Activated B cell treated with CpG ODN at 0.5 μM for 24 hours (primary cell): Measurements from ENCODE around the gene RABEPK. TPM values are rescaled to one million over a fixed set of nuclear protein-coding genes. Genes with fewer than 3 reads are reported as not detected.
"Not testable (repeated sequence)": the region's sequence is repeated elsewhere in the genome, so short reads cannot be mapped to it uniquely, and the experiment has no call there.

Source experiments
- ATAC-seq: fragments of 200-7000 bp; cut with Tn5 transposase; one replicate; pipeline ENCODE4 v1.10.0; 2021; ENCODE audit warnings: low read depth, mild to moderate bottlenecking, moderate library complexity
- CTCF ChIA-PET: fragments of 350-600 bp; sonication (Branson Sonifier 250); formaldehyde crosslinking; loops from one replicate; lab custom pipeline; 2021; ENCODE audit warnings: antibody characterized with exemption; lab: Charles Lee
- POLR2A ChIA-PET: fragments of 350-600 bp; sonication (Branson Sonifier 250); formaldehyde crosslinking; loops from one replicate; lab custom pipeline; 2021; ENCODE audit warnings: antibody characterized with exemption; lab: Charles Lee
- DNase-seq: peaks from one replicate; pipeline ENCODE4 v3.0.0; 2022
- H3K27ac Mint-ChIP-seq: one replicate; pipeline ENCODE4 v1.8.0; 2020; ENCODE audit warnings: mixed read lengths
- H3K27me3 Mint-ChIP-seq: one replicate; pipeline ENCODE4 v1.8.0; 2021; ENCODE audit warnings: mixed read lengths
- H3K36me3 Mint-ChIP-seq: one replicate; pipeline ENCODE4 v1.8.0; 2021; ENCODE audit warnings: low read depth, mixed read lengths
- H3K4me1 Mint-ChIP-seq: one replicate; pipeline ENCODE4 v1.8.0; 2021; ENCODE audit warnings: mixed read lengths
- H3K4me3 Mint-ChIP-seq: one replicate; pipeline ENCODE4 v1.8.0; 2020; ENCODE audit warnings: mild to moderate bottlenecking, mixed read lengths
- H3K9me3 Mint-ChIP-seq: one replicate; pipeline ENCODE4 v1.8.0; 2020; ENCODE audit warnings: mixed read lengths
- intact Hi-C: fragments of 100-400 bp; cut with micrococcal nuclease; formaldehyde crosslinking; loops from one replicate; pipeline ENCODE4 v1.15.1; 2024
- total RNA-seq: library from RNA; stranded (reverse); gene quantifications from 2 replicates; pipeline ENCODE4 v1.2.3, GENCODE V29; 2022
- TF ChIP-seq, protein P1 (sequence below): fragments of 200-600 bp; IDR thresholded peaks from one replicate; pipeline ENCODE4 v1.8.0; 2022; ENCODE audit warnings: antibody characterized with exemption, mild to moderate bottlenecking

The RABEPK gene
- total RNA-seq, 1 donor from 2014 or later, result 19.1 TPM

DNA sequence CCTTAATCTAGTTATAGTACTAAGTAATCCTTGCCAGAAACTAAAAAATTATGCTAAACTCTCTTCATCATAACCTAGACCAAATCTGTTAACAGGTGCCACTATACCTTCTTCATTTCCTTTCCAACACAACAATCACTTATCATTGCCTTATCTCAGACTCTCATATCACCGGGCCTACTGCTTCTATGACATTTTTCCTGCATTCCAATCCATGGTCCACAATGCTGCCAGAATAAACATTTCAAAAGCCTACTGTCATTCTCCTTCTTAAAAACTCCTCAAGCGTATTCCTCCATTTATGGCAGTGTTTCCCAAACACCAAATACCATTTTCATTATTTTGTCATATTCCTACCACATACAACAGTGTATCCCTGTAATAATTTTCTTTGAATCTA is 17.3 kb upstream of the RABEPK start:
- peaks cover 55% of the 10 kb centered on the region for H3K4me1 Mint-ChIP-seq

DNA sequence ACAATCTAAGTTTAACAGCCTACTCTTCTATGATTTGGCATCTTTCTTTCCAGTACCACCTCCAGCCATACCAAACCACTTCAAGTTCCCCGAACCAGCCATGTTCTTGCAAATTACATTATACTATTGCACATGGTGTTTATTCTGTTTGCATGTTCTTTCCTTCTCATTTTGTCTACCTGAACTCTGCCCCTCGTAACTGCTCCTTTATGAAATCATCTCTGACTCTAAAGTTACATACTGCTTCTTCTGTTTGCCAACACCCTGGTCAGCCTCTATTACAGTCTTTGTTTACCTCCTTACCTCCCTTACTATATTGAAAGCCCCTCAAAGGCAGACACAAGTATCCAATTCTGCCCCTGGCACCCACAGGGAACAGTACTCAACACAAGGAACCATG is 16.8 kb upstream of the RABEPK start:
- ChIA-PET CTCF (no interaction called here), POLR2A (no interaction called here)
- Mint-ChIP-seq H3K4me3 (no peak overlapping the region), H3K27ac (no peak overlapping the region), H3K9me3 (no peaks in the 10 kb centered on the region), H3K4me1 (peaks cover 57% of the 10 kb centered on the region), H3K36me3 (peaks cover 30% of the 10 kb centered on the region), H3K27me3 (no peaks in the 10 kb centered on the region)
- DNase-seq (no peak), ATAC-seq (no peak)
- TF ChIP-seq, protein P1, sequence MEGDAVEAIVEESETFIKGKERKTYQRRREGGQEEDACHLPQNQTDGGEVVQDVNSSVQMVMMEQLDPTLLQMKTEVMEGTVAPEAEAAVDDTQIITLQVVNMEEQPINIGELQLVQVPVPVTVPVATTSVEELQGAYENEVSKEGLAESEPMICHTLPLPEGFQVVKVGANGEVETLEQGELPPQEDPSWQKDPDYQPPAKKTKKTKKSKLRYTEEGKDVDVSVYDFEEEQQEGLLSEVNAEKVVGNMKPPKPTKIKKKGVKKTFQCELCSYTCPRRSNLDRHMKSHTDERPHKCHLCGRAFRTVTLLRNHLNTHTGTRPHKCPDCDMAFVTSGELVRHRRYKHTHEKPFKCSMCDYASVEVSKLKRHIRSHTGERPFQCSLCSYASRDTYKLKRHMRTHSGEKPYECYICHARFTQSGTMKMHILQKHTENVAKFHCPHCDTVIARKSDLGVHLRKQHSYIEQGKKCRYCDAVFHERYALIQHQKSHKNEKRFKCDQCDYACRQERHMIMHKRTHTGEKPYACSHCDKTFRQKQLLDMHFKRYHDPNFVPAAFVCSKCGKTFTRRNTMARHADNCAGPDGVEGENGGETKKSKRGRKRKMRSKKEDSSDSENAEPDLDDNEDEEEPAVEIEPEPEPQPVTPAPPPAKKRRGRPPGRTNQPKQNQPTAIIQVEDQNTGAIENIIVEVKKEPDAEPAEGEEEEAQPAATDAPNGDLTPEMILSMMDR, result no peak
- intact Hi-C loops, result no loop called here

More for the DNA sequence above, 17.3 kb upstream of the RABEPK start:
- ChIA-PET CTCF (no interaction called here), POLR2A (no interaction called here)
- Mint-ChIP-seq H3K36me3 (peaks cover 32% of the 10 kb centered on the region), H3K27ac (no peak overlapping the region), H3K4me3 (no peak overlapping the region), H3K9me3 (no peaks in the 10 kb centered on the region), H3K27me3 (no peaks in the 10 kb centered on the region)
- ATAC-seq (no peak), DNase-seq (no peak)
- TF ChIP-seq, protein P1, result no peak
- intact Hi-C loops, result no loop called here

DNA sequence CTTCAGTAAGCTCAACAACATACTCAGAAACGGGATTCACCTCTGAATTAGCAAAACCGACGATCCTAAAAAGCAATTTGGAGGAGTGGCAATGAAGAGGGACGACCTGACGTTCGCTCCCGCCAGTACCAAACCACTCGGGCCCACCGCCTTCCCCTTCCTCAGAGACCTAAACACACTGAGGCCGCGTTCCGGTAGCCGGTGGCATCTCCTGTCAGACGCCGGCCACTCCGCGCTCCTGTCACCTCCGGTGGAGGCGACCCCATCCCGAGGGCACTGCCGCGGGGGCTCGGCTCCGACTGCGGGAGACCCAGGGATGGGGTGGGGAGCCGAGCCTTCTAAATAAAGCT is 11.4 kb upstream of the RABEPK start:
- CTCF ChIA-PET, result no interaction called here
- TF ChIP-seq, protein P1, result no peak
- DNase-seq, result no peak
- H3K4me3 Mint-ChIP-seq, result peak overlapping the region; percentile 97
- POLR2A ChIA-PET, result interaction anchor here (0.7 to 4.5 kb wide), 3 partner anchors 11 to 52 kb away, joined by 3 to 36 read pairs (median 25); partner anchors contain the start of genes HSPA5 and RABEPK
- intact Hi-C loops, result loop anchor here (1.0 to 5.0 kb wide), 8 partner anchors 11 to 418 kb away; partner anchors contain the start of genes ARPC5L, GAPVD1, GOLGA1 and HSPA5
- H3K27ac Mint-ChIP-seq, result peak overlapping the region; percentile 91
- peaks cover 16% of the 10 kb centered on the region for H3K36me3 Mint-ChIP-seq
- H3K4me1 Mint-ChIP-seq, result peaks cover 41% of the 10 kb centered on the region
- peak; percentile 6 for ATAC-seq
- H3K27me3 Mint-ChIP-seq, result no peaks in the 10 kb centered on the region
- no peaks in the 10 kb centered on the region for H3K9me3 Mint-ChIP-seq

DNA sequence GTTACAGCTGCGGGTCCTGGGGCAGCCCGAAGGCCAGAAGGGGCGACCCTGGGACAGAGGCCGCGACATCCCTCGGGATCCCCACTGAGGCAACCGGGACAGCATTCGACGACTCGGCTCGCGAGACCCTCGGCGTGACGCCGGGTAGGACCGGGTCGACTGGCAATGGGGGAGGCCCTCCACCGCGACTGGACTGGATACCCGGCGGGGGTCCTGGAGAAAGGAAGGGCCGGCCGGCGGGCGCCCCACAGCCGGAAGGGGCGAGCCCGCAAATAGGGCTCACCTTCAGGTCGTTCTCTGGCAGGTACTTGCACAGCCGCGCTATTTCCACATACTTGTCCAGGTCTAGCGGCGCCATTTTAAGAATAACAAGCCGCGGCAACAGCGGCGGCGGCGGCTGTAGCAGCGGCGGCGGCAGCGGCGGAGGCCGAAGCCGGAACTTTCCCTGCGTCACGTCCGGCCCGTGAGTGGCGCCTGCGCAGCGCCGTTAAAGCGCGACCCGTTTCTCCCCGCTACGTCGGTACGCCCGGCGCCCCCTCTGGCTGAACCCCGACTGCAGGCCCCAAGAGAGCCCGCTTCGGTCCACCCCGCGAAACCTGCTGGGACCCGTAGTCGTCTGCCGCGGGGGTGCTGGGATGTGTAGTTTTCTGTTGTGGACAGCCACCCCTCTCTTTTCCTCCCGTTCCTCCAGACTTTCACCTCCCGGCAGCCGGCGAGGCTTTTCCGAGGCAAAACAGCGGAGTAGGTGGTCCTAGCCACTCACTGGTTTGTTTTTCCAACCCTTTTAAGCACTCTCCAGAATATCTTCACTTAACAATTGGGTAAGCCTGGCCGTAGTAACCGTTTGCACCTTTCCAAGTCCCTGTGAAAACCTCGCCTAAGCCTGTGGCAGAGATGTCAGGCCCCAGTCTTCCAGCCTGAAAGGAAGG is 10.7 kb upstream of the RABEPK start, which contains the start of gene PPP6C:
TSS of gene PPP6C (minus strand) at position 443 of the 929 bp plus-strand sequence. CDS start at position 358, 85 bp downstream.
- ATAC-seq, result peak; percentile 98
- Mint-ChIP-seq H3K4me1 (peaks cover 44% of the 10 kb centered on the region), H3K9me3 (no peaks in the 10 kb centered on the region), H3K27me3 (no peaks in the 10 kb centered on the region), H3K36me3 (peaks cover 13% of the 10 kb centered on the region), H3K27ac (peak within 1 kb of the TSS; percentile 91), H3K4me3 (peak within 1 kb of the TSS; percentile 97)
- TF ChIP-seq, protein P1, result no peak
- ChIA-PET POLR2A (interaction anchor here (0.6 to 4.5 kb wide), 4 partner anchors 10 to 297 kb away, joined by 3 to 36 read pairs (median 14); partner anchors contain the start of genes HSPA5 and RABEPK), CTCF (no interaction called here)
- intact Hi-C loops, result loop anchor here (1.0 to 5.0 kb wide), 8 partner anchors 11 to 419 kb away; partner anchors contain the start of genes ARPC5L, GAPVD1, GOLGA1 and HSPA5
- peak; percentile 93 for DNase-seq

DNA sequence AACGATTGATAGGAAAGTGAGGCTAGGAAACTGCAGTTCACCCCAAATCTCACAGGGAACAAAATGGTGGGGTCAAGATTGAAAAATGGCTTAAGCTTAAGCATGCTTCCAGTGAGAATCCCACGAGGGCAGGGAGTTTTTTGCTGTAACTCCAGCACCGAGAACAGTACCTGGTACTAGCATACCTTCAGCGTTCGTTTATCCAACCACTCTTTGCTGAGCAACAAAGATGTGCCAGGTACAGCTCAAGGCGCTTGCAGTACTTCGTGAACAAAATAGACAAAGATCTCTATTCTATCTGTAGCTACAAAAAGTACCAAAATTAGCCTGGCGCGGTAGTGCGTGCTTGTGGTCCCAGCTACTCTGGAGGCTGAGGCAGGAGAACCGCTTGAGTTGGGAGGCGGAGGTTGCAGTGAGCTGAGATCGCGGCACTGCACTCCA is 10.0 kb upstream of the RABEPK start:
- intact Hi-C loops, result no loop called here

DNA sequence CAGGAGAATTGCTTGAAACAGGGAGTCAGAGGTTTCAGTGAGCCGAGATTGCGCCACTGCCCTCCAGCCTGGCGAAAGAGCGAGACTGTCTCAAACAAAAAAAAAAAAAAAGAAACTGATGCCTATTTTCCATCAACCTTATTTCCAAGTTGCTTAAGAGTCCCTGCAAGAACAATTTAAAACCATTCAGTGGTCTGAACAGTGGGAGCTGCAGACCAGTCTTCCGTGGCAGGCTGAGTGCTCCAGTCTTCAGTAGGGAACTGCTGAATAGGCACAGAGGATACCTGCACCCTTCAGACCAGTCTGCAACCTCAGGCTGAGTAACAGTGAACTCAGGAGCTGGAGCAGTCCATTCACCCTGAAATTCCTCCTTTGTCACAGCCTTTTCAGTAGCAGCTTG is 5.9 kb upstream of the RABEPK start:
- intact Hi-C loops, H3K9me3 Mint-ChIP-seq, H3K36me3 Mint-ChIP-seq, H3K27ac Mint-ChIP-seq, H3K27me3 Mint-ChIP-seq, DNase-seq, H3K4me3 Mint-ChIP-seq, ATAC-seq, CTCF ChIA-PET: not testable (repeated sequence)
- POLR2A ChIA-PET, result interaction anchor here (0.6 kb wide), 1 partner anchor 66 kb away, joined by 3 read pairs; no protein-coding TSS in a partner anchor
- H3K4me1 Mint-ChIP-seq, result peaks cover 24% of the 10 kb centered on the region

More for the DNA sequence above, 10.0 kb upstream of the RABEPK start:
- peak overlapping the region; percentile 97 for H3K4me3 Mint-ChIP-seq
- H3K36me3 Mint-ChIP-seq, result peaks cover 10% of the 10 kb centered on the region
- TF ChIP-seq, protein P1, result no peak
- peak overlapping the region; percentile 91 for H3K27ac Mint-ChIP-seq
- H3K9me3 Mint-ChIP-seq, result no peaks in the 10 kb centered on the region
- no peaks in the 10 kb centered on the region for H3K27me3 Mint-ChIP-seq
- CTCF ChIA-PET, result no interaction called here
- no peak for DNase-seq
- ATAC-seq, result no peak
- H3K4me1 Mint-ChIP-seq, result peaks cover 46% of the 10 kb centered on the region
- POLR2A ChIA-PET, result interaction anchor here (0.6 to 4.5 kb wide), 5 partner anchors 9 to 297 kb away, joined by 3 to 36 read pairs (median 8); partner anchors contain the start of genes GAPVD1, HSPA5 and RABEPK

DNA sequence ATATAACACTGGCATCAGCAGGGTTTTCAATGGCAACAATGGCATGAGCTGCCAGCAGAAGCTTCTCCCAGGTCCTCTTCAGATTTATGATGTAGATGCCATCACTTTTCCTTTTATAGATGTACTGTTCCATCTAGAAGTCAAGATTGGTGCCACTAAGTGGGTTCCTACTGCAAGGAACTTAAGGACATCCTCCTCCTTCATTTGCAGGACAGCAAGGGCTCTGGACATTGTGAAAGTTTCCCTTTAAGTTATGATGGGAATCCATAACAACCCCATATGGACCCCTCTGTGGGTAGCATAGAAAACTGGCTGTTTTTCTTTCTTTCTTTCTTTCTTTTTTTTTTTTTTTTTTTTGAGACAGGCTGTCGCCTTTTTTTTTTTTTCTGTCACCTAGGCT is 4.8 kb upstream of the RABEPK start:
- POLR2A ChIA-PET, result interaction anchor here (1.0 kb wide), 1 partner anchor 45 kb away, joined by 6 read pairs; the partner anchor contains the start of gene HSPA5
- ATAC-seq, H3K27me3 Mint-ChIP-seq, intact Hi-C loops, H3K36me3 Mint-ChIP-seq, CTCF ChIA-PET, DNase-seq, H3K4me3 Mint-ChIP-seq, H3K9me3 Mint-ChIP-seq, H3K27ac Mint-ChIP-seq: not testable (repeated sequence)
- H3K4me1 Mint-ChIP-seq, result peaks cover 17% of the 10 kb centered on the region
